Measurements from ENCODE around the gene ZNF260.
A peak's percentile ranks its signal among the peaks of the same experiment; 100 is the strongest.

ZNF260 gene

DNA sequence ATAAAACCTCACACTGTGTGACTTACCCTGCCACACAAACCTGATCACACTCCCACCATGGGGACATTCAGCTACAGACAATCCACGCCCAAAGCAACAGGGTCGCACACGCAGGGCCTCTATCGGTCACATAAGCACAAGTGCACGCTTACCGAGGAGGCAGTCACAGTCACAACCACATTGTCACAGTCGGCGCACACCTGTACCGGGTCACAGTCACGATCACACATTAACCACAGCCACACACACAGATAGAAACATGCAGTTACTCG lies 39.3 kb downstream of the ZNF260 start:
- Histone ChIP-seq H3K27me3 (ENCODE audit: insufficient read depth, low read length) (no peaks in the 10 kb centered on the region), H3K36me3 (ENCODE audit: insufficient read depth, low read depth, low read length) (no peaks in the 10 kb centered on the region), H3K9ac (ENCODE audit: low read depth, low read length) (peak overlapping the region; percentile 90), H3K27ac (ENCODE audit: low read length) (no peak overlapping the region), H3K4me3 (ENCODE audit: low read length) (peak overlapping the region; percentile 86), H3K9me3 (ENCODE audit: insufficient read depth, low read depth, low read length) (peaks cover 10% of the 10 kb centered on the region), H3K4me1 (ENCODE audit: insufficient read depth, low read length) (no peaks in the 10 kb centered on the region)

- Histone ChIP-seq H3K9ac (ENCODE audit: low read depth, low read length) (peak overlapping the region; percentile 90), H3K27ac (ENCODE audit: low read length) (no peak overlapping the region), H3K36me3 (ENCODE audit: insufficient read depth, low read depth, low read length) (no peaks in the 10 kb centered on the region), H3K4me3 (ENCODE audit: low read length) (peak overlapping the region; percentile 86), H3K4me1 (ENCODE audit: insufficient read depth, low read length) (no peaks in the 10 kb centered on the region), H3K27me3 (ENCODE audit: insufficient read depth, low read length) (no peaks in the 10 kb centered on the region), H3K9me3 (ENCODE audit: insufficient read depth, low read depth, low read length) (peaks cover 10% of the 10 kb centered on the region)
Measured at GRCh38 chr19:36488118-36488845, 39.8 kb downstream of the ZNF260 start.

DNA sequence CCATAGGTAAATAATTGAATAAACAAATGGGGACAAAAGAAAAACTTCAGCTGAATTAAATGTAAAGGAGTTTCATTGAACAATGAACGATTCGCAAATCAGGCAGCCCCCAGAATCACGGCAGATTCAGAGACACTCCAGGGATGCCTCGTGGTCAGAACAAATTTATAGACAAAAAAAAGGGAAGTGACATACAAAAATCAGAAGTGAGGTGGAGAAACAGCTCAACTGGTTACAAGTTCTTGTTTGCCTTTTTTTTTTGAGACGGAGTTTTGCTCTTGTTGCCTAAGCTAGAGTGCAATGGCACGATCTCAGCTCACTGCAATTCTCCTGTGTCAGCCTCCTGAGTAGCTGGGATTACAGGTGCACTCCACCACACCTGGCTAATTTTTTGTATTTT lies 44.4 kb downstream of the ZNF260 start:
- H3K36me3 ChIP-seq (ENCODE audit: insufficient read depth, low read depth, low read length), result no peaks in the 10 kb centered on the region
- H3K9ac ChIP-seq (ENCODE audit: low read depth, low read length), result no peak overlapping the region
- no peaks in the 10 kb centered on the region for H3K4me1 ChIP-seq (ENCODE audit: insufficient read depth, low read length)
- no peaks in the 10 kb centered on the region for H3K27me3 ChIP-seq (ENCODE audit: insufficient read depth, low read length)
- H3K9me3 ChIP-seq (ENCODE audit: insufficient read depth, low read depth, low read length), result no peaks in the 10 kb centered on the region; the same call in 1 of the 2 replicates
- no peak overlapping the region for H3K4me3 ChIP-seq (ENCODE audit: low read length)
- no peak overlapping the region for H3K27ac ChIP-seq (ENCODE audit: low read length)

- no peaks in the 10 kb centered on the region; the same call in 1 of the 2 replicates for H3K9me3 ChIP-seq (ENCODE audit: insufficient read depth, low read depth, low read length)
- no peak overlapping the region for H3K4me3 ChIP-seq (ENCODE audit: low read length)
- no peak overlapping the region for H3K9ac ChIP-seq (ENCODE audit: low read depth, low read length)
- H3K27me3 ChIP-seq (ENCODE audit: insufficient read depth, low read length), result no peaks in the 10 kb centered on the region
- H3K27ac ChIP-seq (ENCODE audit: low read length), result no peak overlapping the region
- no peaks in the 10 kb centered on the region for H3K4me1 ChIP-seq (ENCODE audit: insufficient read depth, low read length)
- H3K36me3 ChIP-seq (ENCODE audit: insufficient read depth, low read depth, low read length), result no peaks in the 10 kb centered on the region
Measured at GRCh38 chr19:36482876-36483275, 45.2 kb downstream of the ZNF260 start.
